SIG-M5 treated with dmso at 0.1 percent for 504 hours (cell line): ENCODE data around the gene MATCAP1.
A peak's percentile ranks its signal among the peaks of the same experiment; 100 is the strongest.

ENCODE experiments used
- DNase-seq: peaks from one replicate; lab custom pipeline; 2025; ENCODE audit not compliant: unreplicated experiment; lab: John Stamatoyannopoulos, UW

MATCAP1 gene

DNA sequence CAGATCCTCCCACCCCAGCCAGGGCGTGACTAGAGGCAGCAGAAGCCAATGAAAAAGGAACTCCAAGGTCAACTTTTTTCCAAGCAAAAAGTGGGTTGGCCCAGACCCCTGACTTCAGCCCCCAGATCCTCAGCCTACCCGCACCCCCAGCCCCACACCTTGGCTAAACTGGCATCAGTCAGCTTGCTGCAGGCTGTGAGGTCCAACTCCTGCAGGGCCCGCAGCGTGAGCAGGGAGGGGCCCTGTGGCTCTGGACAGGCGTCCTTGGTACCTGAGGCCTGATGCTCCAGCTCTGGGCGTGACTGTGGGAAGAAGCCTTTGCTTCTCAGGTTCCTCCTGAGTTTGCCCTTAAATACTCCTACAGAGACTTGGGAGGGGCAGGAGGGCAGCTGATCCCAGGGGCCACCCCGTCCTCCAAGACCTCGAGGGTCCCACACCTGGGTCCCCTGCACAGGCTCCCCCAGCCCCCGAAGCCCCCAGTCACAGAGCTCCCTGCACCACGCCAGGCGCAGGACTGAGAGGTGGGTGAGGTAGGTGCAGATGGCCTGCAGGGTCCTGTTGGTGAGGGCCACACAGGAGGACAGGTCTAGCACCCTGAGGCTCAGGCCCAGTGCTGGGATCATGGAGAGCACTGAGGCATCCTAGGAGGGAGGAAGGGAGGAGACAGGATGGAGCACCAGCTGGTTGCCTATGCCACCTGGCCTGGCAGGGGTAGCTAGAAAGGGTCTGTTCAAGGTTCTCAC is 24.6 kb upstream of the MATCAP1 start:
- DNase-seq = no peak

- DNase-seq = no peak
These were observed 23.7 kb upstream of the MATCAP1 start for GRCh38 chr16:67207249-67208091.

GRCh38 chr16:67206838-67207248 is 23.1 kb upstream of the MATCAP1 start:
- no peak for DNase-seq

DNA sequence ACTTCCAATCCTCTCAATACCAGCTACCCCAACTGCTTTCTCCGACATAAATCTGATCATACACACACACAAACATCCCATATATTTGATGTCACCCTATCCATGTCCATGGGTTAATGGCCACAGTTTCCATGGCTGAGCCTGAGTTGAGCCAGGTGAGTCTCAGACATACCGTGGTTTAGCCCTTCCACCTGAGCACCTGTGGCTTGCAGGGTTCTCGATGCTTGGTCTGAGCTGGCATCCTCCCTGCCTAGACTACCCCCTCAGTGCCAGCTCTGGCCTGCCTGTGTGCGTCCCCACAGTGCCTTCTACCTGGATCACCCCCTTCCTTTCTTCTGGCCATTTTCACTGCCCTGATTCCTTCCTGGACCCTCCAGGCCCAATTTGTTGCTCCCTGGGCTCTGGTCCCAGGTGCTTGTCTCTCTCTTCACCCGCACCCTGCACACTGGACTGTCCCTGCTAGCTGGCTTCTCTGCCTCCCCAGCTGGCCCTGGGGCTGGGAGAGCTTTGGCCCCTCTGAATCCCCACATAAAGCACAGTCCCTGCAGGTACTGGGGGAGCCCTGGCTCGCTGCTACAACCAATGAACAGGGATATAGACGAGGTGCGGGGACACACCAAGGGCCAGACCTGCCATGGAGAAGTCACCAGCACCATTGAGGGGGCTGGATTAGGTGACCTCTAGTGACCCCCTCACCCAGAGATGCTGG is 22.5 kb upstream of the MATCAP1 start:
- no peak for DNase-seq

DNA sequence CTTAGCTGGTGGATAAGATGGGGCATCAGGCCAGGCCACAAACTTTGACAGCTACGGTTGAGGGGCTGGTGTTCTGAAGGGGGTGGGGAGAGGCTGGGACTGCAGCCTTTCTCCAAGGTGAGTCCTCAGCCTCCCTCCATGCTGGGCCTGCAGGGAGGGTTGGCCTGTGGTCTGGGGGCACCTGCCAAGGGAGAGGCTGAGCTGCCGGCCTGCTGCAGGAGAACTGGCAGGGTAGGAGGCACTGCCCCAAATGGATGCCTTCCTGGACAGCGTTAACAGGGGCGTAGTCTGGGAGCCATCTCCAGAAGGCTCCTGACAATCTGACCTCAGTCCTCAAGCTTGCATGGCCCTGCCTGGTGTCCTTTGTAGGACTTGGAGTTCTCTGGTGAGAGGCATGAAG is 20.3 kb upstream of the MATCAP1 start:
- DNase-seq = no peak

DNA sequence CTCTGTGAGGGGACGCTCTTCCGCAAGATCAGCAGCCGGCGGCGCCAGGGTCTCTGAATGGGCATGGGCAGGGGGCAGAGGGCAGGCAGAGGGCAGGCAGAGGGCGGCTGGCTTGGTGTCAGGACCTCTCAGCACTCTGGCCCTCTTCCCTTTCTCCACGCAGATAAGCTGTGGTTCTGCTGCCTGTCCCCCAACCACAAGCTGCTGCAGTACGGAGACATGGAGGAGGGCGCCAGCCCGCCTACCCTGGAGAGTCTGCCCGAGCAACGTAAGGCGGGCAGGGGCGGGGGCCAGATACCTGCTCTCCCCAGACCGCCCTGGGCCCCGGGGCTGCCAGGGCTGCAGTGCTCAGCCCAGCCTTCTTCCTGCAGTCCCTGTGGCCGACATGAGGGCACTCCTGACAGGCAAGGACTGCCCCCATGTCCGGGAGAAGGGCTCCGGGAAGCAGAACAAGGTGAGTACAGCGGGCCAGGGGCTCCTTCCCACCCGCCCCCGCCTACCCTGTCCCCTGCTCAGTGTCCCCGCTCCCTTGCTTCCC is 19.3 kb upstream of the MATCAP1 start:
- DNase-seq = no peak

DNA sequence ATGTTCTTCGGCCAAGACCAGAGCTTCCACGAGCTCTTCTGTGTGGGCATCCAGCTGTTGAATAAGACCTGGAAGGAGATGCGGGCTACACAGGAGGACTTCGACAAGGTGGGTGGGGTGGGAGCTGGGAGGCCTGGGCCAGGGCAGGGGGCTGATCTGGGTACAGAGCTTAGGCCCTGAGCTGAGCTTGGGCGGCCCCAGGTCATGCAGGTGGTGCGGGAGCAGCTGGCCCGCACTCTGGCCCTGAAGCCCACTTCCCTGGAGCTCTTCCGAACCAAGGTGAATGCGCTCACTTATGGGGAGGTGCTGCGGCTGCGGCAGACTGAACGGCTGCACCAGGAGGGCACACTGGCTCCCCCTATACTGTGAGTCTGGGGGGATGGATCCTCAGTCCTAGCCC is 18.7 kb upstream of the MATCAP1 start:
- no peak for DNase-seq

- no peak for DNase-seq
These were observed 17.9 kb upstream of the MATCAP1 start for GRCh38 chr16:67201411-67202345.

- DNase-seq = no peak
These were observed 16.7 kb upstream of the MATCAP1 start for GRCh38 chr16:67200491-67200890.

GRCh38 chr16:67199808-67200198 is 16.0 kb upstream of the MATCAP1 start:
- DNase-seq = no peak

DNA sequence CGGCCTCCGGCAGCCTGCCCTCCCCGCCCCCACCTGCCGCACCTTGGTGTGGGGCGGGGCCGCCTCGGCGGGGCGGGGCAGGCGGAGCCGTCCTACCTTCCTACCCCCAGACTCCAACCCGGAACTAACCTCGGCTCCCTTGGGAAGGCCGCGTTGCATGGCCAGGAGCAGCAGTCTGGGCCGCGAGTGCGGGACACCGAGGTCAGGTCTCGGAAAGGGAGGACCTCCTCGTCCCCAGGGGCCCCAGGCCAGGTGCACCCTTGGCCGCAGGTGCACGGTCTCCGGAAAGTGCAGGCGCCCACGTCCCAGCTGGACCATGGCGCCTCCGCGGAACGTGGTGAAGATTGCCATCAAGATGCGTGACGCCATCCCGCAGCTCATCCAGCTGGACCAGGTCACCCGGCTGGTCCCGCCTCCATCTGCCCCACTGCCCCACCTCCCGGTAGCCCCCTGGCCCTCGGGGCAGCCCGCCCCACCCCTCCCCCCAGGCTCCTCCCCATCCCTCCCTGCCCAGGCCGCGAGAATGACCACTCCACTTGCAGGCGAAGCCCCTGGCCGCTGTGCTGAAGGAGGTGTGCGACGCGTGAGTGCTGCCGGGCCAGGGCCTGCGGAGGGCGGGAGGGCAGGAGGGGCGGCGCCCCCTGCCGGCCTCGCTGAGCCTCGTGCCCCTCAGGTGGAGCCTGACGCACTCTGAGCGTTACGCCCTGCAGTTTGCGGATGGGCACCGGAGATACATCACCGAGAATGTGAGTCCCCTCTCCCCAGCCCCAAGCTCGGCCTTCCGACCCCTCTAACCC is 15.4 kb upstream of the MATCAP1 start, which contains the start of gene ELMO3:
Gene ELMO3 (plus strand): TSS at position 121 of the 797 bp plus-strand sequence. CDS start 196 bp downstream, at position 317.
- no peak for DNase-seq

DNA sequence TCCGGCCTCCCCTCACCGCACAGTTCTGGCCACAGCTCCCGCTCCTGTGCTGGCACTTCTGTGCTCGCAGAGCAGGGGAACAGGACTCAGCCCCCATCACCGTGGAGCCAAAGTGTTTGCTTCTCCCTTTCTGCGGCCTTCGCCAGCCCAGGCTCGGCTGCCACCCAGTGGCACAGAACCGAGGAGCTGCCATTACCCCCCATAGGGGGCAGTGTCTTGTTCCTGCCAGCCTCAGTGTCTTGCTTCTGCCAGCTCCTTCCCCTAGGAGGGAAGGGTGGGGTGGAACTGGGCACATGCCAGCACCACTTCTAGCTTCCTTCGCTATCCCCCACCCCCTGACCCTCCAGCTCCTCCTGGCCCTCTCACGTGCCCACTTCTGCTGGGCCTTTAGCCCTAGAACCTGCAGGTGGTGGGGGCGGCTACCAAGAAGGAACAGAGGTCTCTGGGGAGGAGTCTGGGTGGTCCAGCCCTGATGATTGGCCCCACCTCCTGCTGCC is 14.5 kb upstream of the MATCAP1 start:
- DNase-seq = peak; percentile 17

GRCh38 chr16:67197704-67198103 is 13.9 kb upstream of the MATCAP1 start:
- DNase-seq = no peak

GRCh38 chr16:67196881-67197280 is 13.1 kb upstream of the MATCAP1 start:
- no peak for DNase-seq

- DNase-seq = no peak
These were observed 11.9 kb upstream of the MATCAP1 start for GRCh38 chr16:67195676-67196075.

- DNase-seq = no peak
These were observed 10.5 kb upstream of the MATCAP1 start for GRCh38 chr16:67194260-67194659.

GRCh38 chr16:67193536-67193935 is 9.8 kb upstream of the MATCAP1 start:
- no peak for DNase-seq

DNA sequence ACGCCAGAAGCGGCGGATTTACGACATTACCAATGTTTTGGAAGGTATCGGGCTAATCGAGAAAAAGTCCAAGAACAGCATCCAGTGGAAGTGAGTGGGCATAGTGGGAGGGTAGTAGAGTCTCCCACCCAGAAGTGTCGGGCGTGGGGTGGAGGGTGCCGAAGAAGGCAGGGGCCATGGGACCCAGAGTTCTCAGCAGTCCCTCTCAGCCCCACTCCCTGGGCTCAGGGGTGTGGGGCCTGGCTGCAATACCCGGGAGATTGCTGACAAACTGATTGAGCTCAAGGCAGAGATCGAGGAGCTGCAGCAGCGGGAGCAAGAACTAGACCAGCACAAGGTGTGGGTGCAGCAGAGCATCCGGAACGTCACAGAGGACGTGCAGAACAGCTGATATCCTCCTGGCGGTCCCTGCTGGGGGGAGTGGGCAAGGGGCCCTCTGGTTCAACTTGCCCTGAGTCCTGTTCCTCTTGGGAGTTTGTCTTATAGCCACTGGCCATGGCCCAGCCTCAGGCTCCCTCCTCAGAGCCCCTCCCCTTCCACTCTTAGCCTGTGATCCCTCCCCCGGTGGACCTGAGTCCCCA is 9.1 kb upstream of the MATCAP1 start:
- no peak for DNase-seq
